IPS-15b (cell line): Measurements from ENCODE around the gene GAS7.

Experiments used
- H3K27me3 ChIP-seq: one replicate; pipeline ENCODE4 v1.6.1; 2013; ENCODE audit warnings: low read length; ENCODE audit not compliant: control insufficient read depth, insufficient read depth
- H3K36me3 ChIP-seq: one replicate; pipeline ENCODE4 v1.6.1; 2013; ENCODE audit warnings: low read length; ENCODE audit not compliant: control insufficient read depth, insufficient read depth
- H3K4me1 ChIP-seq: one replicate; pipeline ENCODE4 v1.6.1; 2013; ENCODE audit warnings: mild to moderate bottlenecking, low read length; ENCODE audit not compliant: control insufficient read depth, insufficient read depth
- H3K4me3 ChIP-seq: one replicate; pipeline ENCODE4 v1.5.1; 2013; ENCODE audit warnings: low read depth, low read length
- H3K9ac ChIP-seq: one replicate; pipeline ENCODE4 v1.6.1; 2013; ENCODE audit warnings: low read depth, mild to moderate bottlenecking, low read length
- H3K9me3 ChIP-seq: one replicate; pipeline ENCODE4 v1.6.1; 2013; ENCODE audit warnings: mild to moderate bottlenecking, low read length; ENCODE audit not compliant: control insufficient read depth, insufficient read depth

The GAS7 gene

GRCh38 chr17:9917131-9917530 lies 281.3 kb downstream of the GAS7 start:
- Histone ChIP-seq H3K36me3 (no peaks in the 10 kb centered on the region), H3K9ac (no peak overlapping the region), H3K4me3 (no peak overlapping the region), H3K9me3 (no peaks in the 10 kb centered on the region), H3K27me3 (no peaks in the 10 kb centered on the region), H3K4me1 (no peaks in the 10 kb centered on the region)

- Histone ChIP-seq H3K9me3 (no peaks in the 10 kb centered on the region), H3K27me3 (no peaks in the 10 kb centered on the region), H3K4me1 (no peaks in the 10 kb centered on the region), H3K9ac (no peak overlapping the region), H3K36me3 (no peaks in the 10 kb centered on the region), H3K4me3 (no peak overlapping the region)
These were observed 282.3 kb downstream of the GAS7 start for GRCh38 chr17:9916108-9916507.

- no peaks in the 10 kb centered on the region for H3K36me3 ChIP-seq
- H3K9me3 ChIP-seq, result no peaks in the 10 kb centered on the region
- no peak overlapping the region for H3K9ac ChIP-seq
- H3K4me1 ChIP-seq, result no peaks in the 10 kb centered on the region
- H3K27me3 ChIP-seq, result no peaks in the 10 kb centered on the region
- H3K4me3 ChIP-seq, result no peak overlapping the region
These were observed 284.9 kb downstream of the GAS7 start for GRCh38 chr17:9913476-9913875.

- Histone ChIP-seq H3K9me3 (no peaks in the 10 kb centered on the region), H3K4me1 (no peaks in the 10 kb centered on the region), H3K9ac (no peak overlapping the region), H3K36me3 (no peaks in the 10 kb centered on the region), H3K27me3 (no peaks in the 10 kb centered on the region), H3K4me3 (no peak overlapping the region)
These were observed 286.0 kb downstream of the GAS7 start for GRCh38 chr17:9912121-9913099.

- Histone ChIP-seq H3K36me3 (no peaks in the 10 kb centered on the region), H3K9ac (no peak overlapping the region), H3K4me1 (no peaks in the 10 kb centered on the region), H3K4me3 (no peak overlapping the region), H3K27me3 (no peaks in the 10 kb centered on the region), H3K9me3 (no peaks in the 10 kb centered on the region)
These were observed 287.3 kb downstream of the GAS7 start for GRCh38 chr17:9911089-9911488.

GRCh38 chr17:9908649-9909042 lies 289.8 kb downstream of the GAS7 start:
- no peak overlapping the region for H3K9ac ChIP-seq
- H3K27me3 ChIP-seq, result no peaks in the 10 kb centered on the region
- H3K4me1 ChIP-seq, result no peaks in the 10 kb centered on the region
- no peak overlapping the region for H3K4me3 ChIP-seq
- no peaks in the 10 kb centered on the region for H3K36me3 ChIP-seq
- no peaks in the 10 kb centered on the region for H3K9me3 ChIP-seq

GRCh38 chr17:9907883-9908648 lies 290.3 kb downstream of the GAS7 start:
- H3K27me3 ChIP-seq, result no peaks in the 10 kb centered on the region
- no peak overlapping the region for H3K9ac ChIP-seq
- H3K4me3 ChIP-seq, result no peak overlapping the region
- no peaks in the 10 kb centered on the region for H3K36me3 ChIP-seq
- no peaks in the 10 kb centered on the region for H3K4me1 ChIP-seq
- H3K9me3 ChIP-seq, result no peaks in the 10 kb centered on the region

GRCh38 chr17:9907131-9907530 lies 291.3 kb downstream of the GAS7 start:
- no peak overlapping the region for H3K9ac ChIP-seq
- H3K36me3 ChIP-seq, result no peaks in the 10 kb centered on the region
- H3K9me3 ChIP-seq, result no peaks in the 10 kb centered on the region
- no peaks in the 10 kb centered on the region for H3K4me1 ChIP-seq
- H3K27me3 ChIP-seq, result no peaks in the 10 kb centered on the region
- no peak overlapping the region for H3K4me3 ChIP-seq

GRCh38 chr17:9906616-9907015 lies 291.8 kb downstream of the GAS7 start:
- H3K4me1 ChIP-seq, result no peaks in the 10 kb centered on the region
- H3K9ac ChIP-seq, result no peak overlapping the region
- H3K27me3 ChIP-seq, result no peaks in the 10 kb centered on the region

GRCh38 chr17:9905902-9906301 lies 292.5 kb downstream of the GAS7 start:
- Histone ChIP-seq H3K4me1 (no peaks in the 10 kb centered on the region), H3K9ac (no peak overlapping the region), H3K9me3 (no peaks in the 10 kb centered on the region)

More at GRCh38 chr17:9906616-9907015, 291.8 kb downstream of the GAS7 start:
- H3K4me3 ChIP-seq, result no peak overlapping the region
- no peaks in the 10 kb centered on the region for H3K36me3 ChIP-seq
- no peaks in the 10 kb centered on the region for H3K9me3 ChIP-seq

GRCh38 chr17:9905078-9905415 lies 293.4 kb downstream of the GAS7 start, which contains the start of gene RCVRN:
Gene RCVRN (minus strand): TSS chr17:9905271. CDS start chr17:9905180, 91 bp downstream.
- Histone ChIP-seq H3K4me1 (no peaks in the 10 kb centered on the region), H3K9ac (no peak within 1 kb of the TSS), H3K4me3 (no peak within 1 kb of the TSS), H3K27me3 (no peaks in the 10 kb centered on the region), H3K36me3 (no peaks in the 10 kb centered on the region), H3K9me3 (no peaks in the 10 kb centered on the region)

More at GRCh38 chr17:9905902-9906301, 292.5 kb downstream of the GAS7 start:
- no peaks in the 10 kb centered on the region for H3K27me3 ChIP-seq
- no peaks in the 10 kb centered on the region for H3K36me3 ChIP-seq
- H3K4me3 ChIP-seq, result no peak overlapping the region
